Mammary epithelial cell (primary cell): Measurements from ENCODE around the gene DDHD1.

Source experiments
- CTCF ChIP-seq, 2 donors: IDR thresholded peaks in 1 of 2; conservative IDR thresholded peaks in 1 of 2; 2 replicates each; pipeline ENCODE4 v1.5.1; 2011 to 2012; ENCODE audit warnings: inconsistent platforms in 2 of 2, low read length in 2 of 2, mild to moderate bottlenecking in 2 of 2, control low read depth in 1 of 2, low read depth in 1 of 2; ENCODE audit not compliant: insufficient read depth in 1 of 2; ENCODE audit errors: extremely low read depth in 1 of 2
- EZH2 ChIP-seq: IDR thresholded peaks from 2 replicates; pipeline ENCODE4 v1.6.1; 2012; ENCODE audit warnings: low read length, inconsistent platforms, borderline replicate concordance

GRCh38 chr14:53168786-53169185, 15.7 kb upstream of the DDHD1 start:
- TF ChIP-seq CTCF (conservative IDR thresholded peaks at IDR 0.05 in 1 of 2, IDR thresholded peaks at IDR 0.05 in 1 of 2; ENCODE audit: extremely low read depth in 1 of 2, insufficient read depth in 1 of 2, low read depth in 1 of 2, low read length in 2 of 2) (no peak), EZH2 (no peak)
